Stimulated activated CD4-positive, alpha-beta T cell treated with anti-CD3 and anti-CD28 coated beads, Interleukin-12 subunit alpha, Interleukin-12 subunit beta, amount 100 ng/mL, for 24 hours (primary cell): Measurements from ENCODE around the gene COPB2.

ENCODE experiments used
- DNase-seq, 2 experiments: peaks; one replicate each; pipeline ENCODE4 v3.0.0-alpha.2; 2020; ENCODE audit warnings: low read depth in 2 of 2

The COPB2 gene

GRCh38 chr3:139307601-139308555, 81.6 kb downstream of the COPB2 start:
- DNase-seq: no peak
